Peyer's patch (tissue), 4 donors: ENCODE measurements around the gene NDEL1. TPM values are rescaled to one million over a fixed set of nuclear protein-coding genes. Genes with fewer than 3 reads are reported as not detected.

Experiments
- DNase-seq, 3 donors: peaks; one replicate each; pipeline ENCODE4 v3.0.0-alpha.2; 2017 to 2019
- H3K27ac ChIP-seq, 4 donors: fragments of 200-600 bp; sonication (generic); one replicate each; pipeline ENCODE4 v1.5.1; 2016 to 2019
- H3K27me3 ChIP-seq, 2 donors: fragments of 200-600 bp; sonication (generic); one replicate each; pipeline ENCODE4 v1.5.1; 2019
- H3K36me3 ChIP-seq, 3 donors: fragments of 200-600 bp; sonication (generic); one replicate each; pipeline ENCODE4 v1.5.1; 2016 to 2019
- H3K4me1 ChIP-seq, 4 donors: fragments of 200-600 bp; sonication (generic); one replicate each; pipeline ENCODE4 v1.5.1; 2016 to 2019
- H3K4me3 ChIP-seq, 4 donors: fragments of 200-600 bp; sonication (generic); 1 replicate in 3 of 4; 2 replicates in 1 of 4; pipeline ENCODE4 v1.5.1; 2016 to 2019; ENCODE audit warnings: mild to moderate bottlenecking in 1 of 4
- H3K9me3 ChIP-seq, 4 donors: fragments of 200-600 bp; sonication (generic); one replicate each; pipeline ENCODE4 v1.5.1; 2016 to 2019; ENCODE audit warnings: mild to moderate bottlenecking in 1 of 4
- POLR2A ChIP-seq, 2 donors: fragments of 450-650 bp; IDR thresholded peaks; one replicate each; pipeline ENCODE4 v1.5.1; 2017; ENCODE audit warnings: antibody characterized with exemption in 2 of 2, mild to moderate bottlenecking in 2 of 2, moderate library complexity in 2 of 2
- total RNA-seq, 4 donors: library from RNA; depleted of rRNA; stranded (reverse); fragments of >200 nt; gene quantifications; one replicate each; pipeline ENCODE4 v1.1.0, GENCODE V29; 2016
- TF ChIP-seq, protein P1 (sequence below), 6 experiments: fragments of 450-650 bp in 4 of 6; fragments of 200-600 bp in 2 of 6; sonication (generic) in 1 of 6; IDR thresholded peaks; one replicate each; pipeline ENCODE4 v1.5.1; 2017 to 2019; ENCODE audit warnings: antibody characterized with exemption in 6 of 6, mild to moderate bottlenecking in 3 of 6, moderate library complexity in 1 of 6

The NDEL1 gene, protein sequence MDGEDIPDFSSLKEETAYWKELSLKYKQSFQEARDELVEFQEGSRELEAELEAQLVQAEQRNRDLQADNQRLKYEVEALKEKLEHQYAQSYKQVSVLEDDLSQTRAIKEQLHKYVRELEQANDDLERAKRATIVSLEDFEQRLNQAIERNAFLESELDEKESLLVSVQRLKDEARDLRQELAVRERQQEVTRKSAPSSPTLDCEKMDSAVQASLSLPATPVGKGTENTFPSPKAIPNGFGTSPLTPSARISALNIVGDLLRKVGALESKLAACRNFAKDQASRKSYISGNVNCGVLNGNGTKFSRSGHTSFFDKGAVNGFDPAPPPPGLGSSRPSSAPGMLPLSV
- 100 to 1,000 TPM in 2 of 4 donors, 10 to 100 TPM in 2; 70.4 to 125 (median 99.9) TPM for total RNA-seq

DNA sequence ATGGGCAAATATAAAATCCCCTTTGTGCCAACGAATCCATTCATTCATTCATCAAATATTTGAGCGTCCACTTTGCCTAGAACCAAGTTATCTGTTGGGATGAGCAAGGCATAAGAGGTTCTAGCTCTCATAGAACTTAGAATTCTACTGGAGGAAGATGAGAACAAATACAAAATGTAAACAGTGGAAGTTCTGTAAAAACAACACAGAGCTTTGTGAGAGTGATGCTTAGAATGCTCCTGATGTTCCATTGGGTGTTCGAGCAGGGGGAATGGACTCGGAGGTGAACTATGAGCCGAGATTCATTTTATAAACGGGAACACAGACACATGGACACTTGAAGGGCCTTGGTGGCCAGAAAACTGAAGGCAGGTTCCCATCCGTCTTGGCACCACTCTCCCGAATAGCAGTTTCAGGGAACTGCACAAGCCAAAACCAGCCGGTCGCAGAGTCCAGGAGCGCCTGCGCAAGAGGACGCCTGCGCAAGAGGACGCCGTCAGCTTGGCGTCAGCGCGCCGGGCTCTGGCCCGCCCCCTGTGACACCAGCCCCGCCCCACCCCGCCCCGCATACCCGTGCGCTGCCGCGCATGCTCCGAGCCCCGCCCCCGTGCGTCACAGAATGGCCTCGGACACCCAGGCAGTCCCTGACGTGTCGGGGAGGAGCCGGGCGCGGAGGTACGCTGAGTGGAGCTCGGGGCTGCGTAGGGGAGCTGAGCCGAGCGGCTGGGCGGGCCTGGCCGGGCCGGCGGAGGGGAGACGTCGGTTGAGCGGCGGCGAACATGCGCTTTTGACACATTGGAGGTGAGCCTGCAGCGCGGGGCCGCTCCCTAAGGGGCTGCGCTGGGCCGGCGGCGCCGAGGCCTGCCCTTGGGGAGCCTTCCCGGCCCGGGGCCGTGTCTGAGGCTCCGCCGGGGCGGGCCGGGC, at the start of gene NDEL1:
TSS of gene NDEL1 (plus strand) at position 640 of the 924 bp plus-strand sequence. CDS start 8,388 bp downstream, outside the sequence.
- Histone ChIP-seq H3K4me3 (peak within 1 kb of the TSS; percentile 65 to 96 (median 82)), H3K36me3 (peaks cover 0 to 16% (median 0%) of the 10 kb centered on the region in 3 donors), H3K9me3 (no peaks in the 10 kb centered on the region), H3K4me1 (peaks cover 0 to 5% (median 2%) of the 10 kb centered on the region in 4 donors), H3K27ac (peak within 1 kb of the TSS; percentile 93 to 100 (median 98)), H3K27me3 (no peaks in the 10 kb centered on the region)
- peak; percentile 99 to 100 for TF ChIP-seq POLR2A (IDR thresholded peaks at IDR 0.05)
- TF ChIP-seq, protein P1, sequence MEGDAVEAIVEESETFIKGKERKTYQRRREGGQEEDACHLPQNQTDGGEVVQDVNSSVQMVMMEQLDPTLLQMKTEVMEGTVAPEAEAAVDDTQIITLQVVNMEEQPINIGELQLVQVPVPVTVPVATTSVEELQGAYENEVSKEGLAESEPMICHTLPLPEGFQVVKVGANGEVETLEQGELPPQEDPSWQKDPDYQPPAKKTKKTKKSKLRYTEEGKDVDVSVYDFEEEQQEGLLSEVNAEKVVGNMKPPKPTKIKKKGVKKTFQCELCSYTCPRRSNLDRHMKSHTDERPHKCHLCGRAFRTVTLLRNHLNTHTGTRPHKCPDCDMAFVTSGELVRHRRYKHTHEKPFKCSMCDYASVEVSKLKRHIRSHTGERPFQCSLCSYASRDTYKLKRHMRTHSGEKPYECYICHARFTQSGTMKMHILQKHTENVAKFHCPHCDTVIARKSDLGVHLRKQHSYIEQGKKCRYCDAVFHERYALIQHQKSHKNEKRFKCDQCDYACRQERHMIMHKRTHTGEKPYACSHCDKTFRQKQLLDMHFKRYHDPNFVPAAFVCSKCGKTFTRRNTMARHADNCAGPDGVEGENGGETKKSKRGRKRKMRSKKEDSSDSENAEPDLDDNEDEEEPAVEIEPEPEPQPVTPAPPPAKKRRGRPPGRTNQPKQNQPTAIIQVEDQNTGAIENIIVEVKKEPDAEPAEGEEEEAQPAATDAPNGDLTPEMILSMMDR (IDR thresholded peaks at IDR 0.05), result no peak
- peak; percentile 99 to 100 (median 100) for DNase-seq

DNA sequence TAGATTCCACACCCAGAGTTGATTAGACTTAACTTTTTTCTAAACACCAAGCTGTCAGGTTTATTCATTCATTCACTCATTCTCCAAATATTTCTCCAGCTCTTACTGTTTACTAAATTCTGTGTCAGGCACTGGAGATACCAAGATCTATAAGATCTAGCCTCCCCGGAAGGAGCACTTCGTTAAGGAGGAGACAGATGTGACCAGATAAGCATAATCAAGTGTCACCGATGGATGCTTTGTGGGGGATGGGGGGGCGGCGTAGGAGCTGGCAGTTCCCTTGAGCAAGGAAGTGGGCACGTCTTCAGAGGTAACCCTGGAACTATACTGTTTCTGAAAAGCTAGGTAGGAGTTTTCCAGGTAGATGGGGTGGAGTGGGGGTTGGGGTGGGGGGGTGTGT, 48.8 kb upstream of the NDEL1 start:
- Histone ChIP-seq H3K36me3 (no peaks in the 10 kb centered on the region), H3K9me3 (no peaks in the 10 kb centered on the region), H3K4me3 (no peak overlapping the region), H3K4me1 (peaks cover 0 to 12% (median 3%) of the 10 kb centered on the region in 4 donors), H3K27ac (no peak overlapping the region), H3K27me3 (no peaks in the 10 kb centered on the region)
- no peak for TF ChIP-seq POLR2A (IDR thresholded peaks at IDR 0.05)
- TF ChIP-seq, protein P1 (IDR thresholded peaks at IDR 0.05), result no peak
- no peak for DNase-seq

DNA sequence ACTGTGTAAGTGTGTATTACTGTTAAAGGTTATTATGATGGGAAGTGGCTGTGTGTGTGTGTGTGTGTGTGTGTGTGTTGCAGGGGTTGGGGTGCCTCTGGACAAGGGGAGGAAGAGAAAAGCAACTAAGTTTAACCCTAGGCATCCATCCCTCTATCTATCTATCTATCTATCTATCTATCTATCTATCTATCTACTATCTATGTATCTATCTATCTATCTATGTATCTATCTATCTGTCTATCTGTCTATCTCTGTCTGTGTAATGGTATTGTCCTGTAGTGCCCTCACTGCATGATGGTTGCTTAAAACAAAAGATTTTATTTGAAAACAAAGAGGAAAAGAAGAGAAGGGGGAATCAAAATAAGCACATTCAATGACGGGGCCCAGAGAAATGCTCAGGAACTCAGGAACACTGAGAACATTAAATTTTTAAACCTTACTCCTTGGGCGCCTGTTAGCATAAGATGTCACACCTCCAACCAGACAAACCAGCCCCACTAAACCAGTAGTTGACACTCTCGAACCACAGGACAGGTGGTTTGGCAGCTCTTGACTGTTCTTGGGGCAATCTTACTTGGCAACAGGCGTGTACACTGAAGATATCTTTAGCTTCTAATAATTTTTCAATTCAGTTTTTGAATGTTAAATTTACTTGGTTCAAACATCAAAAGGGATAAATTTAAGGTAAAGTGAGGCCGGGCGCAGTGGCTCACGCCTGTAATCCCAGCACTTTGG, 47.6 kb upstream of the NDEL1 start:
- no peak overlapping the region for H3K4me3 ChIP-seq

DNA sequence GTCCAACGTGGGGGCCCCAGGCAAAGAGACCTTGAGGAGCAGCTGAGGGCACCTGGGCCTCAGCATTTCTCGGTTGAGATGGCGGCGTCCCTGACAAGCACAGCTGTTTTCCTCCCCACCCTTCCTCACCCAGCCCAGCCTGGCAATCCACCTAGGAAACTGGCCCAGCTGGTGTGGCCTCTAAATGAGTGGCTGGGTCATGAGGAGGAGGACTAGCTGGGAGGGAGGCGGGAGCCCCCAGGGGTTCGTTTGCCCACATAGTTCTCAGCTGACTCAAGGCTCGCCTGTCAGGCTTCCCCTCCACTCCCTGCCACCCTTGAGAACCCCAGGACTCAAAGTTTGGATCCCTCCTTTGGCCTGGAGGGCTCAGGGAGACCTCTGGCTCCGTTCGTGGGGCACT, 44.0 kb upstream of the NDEL1 start:
- H3K4me3 ChIP-seq, result no peak overlapping the region
- no peaks in the 10 kb centered on the region for H3K9me3 ChIP-seq
- H3K27me3 ChIP-seq, result no peaks in the 10 kb centered on the region
- H3K4me1 ChIP-seq, result no peaks in the 10 kb centered on the region
- H3K27ac ChIP-seq, result no peak overlapping the region
- DNase-seq, result no peak
- H3K36me3 ChIP-seq, result no peaks in the 10 kb centered on the region
- no peak for TF ChIP-seq POLR2A (IDR thresholded peaks at IDR 0.05)
- TF ChIP-seq, protein P1 (IDR thresholded peaks at IDR 0.05), result no peak

More for the DNA sequence above, 47.6 kb upstream of the NDEL1 start:
- Histone ChIP-seq H3K9me3 (no peaks in the 10 kb centered on the region), H3K4me1 (peaks cover 0 to 7% (median 0%) of the 10 kb centered on the region in 4 donors), H3K27ac (no peak overlapping the region), H3K27me3 (no peaks in the 10 kb centered on the region), H3K36me3 (no peaks in the 10 kb centered on the region)
- TF ChIP-seq, protein P1 (IDR thresholded peaks at IDR 0.05), result no peak
- TF ChIP-seq POLR2A (IDR thresholded peaks at IDR 0.05), result no peak
- DNase-seq, result no peak

DNA sequence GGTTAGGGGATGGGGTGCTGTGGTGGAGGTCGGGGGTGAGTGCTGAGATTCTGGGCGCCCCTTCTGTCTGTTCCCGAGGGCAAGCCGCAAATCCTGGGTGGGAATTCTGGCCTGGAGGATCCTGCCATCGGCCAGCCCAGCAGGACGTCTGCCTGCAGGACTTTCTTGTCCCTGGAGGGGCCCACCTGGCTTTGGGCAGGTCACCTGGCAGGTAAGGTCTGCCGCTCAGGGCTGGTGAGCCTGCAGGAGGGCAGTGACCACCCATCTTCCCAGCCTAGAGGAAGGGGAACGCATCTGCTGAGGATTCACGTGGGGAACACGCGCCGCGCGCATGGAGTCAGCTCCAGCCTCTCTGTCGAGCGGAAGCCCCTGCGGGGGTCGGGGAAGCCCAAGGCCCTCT, 43.4 kb upstream of the NDEL1 start:
- Histone ChIP-seq H3K9me3 (no peaks in the 10 kb centered on the region), H3K4me3 (no peak overlapping the region), H3K4me1 (no peaks in the 10 kb centered on the region), H3K27me3 (no peaks in the 10 kb centered on the region), H3K27ac (no peak overlapping the region), H3K36me3 (no peaks in the 10 kb centered on the region)
- no peak for TF ChIP-seq POLR2A (IDR thresholded peaks at IDR 0.05)
- TF ChIP-seq, protein P1 (IDR thresholded peaks at IDR 0.05), result no peak
- no peak for DNase-seq
